NCI-H146 treated with DMSO at 0.1 percent for 48 hours (cell line): ENCODE data around the gene DRAXIN.

Source experiments
- DNase-seq: peaks from one replicate; lab custom pipeline; 2025; ENCODE audit not compliant: unreplicated experiment; lab: John Stamatoyannopoulos, UW

Gene DRAXIN

GRCh38 chr1:11707621-11708276, 16.2 kb downstream of the DRAXIN start:
- peak; percentile 14 for DNase-seq

DNA sequence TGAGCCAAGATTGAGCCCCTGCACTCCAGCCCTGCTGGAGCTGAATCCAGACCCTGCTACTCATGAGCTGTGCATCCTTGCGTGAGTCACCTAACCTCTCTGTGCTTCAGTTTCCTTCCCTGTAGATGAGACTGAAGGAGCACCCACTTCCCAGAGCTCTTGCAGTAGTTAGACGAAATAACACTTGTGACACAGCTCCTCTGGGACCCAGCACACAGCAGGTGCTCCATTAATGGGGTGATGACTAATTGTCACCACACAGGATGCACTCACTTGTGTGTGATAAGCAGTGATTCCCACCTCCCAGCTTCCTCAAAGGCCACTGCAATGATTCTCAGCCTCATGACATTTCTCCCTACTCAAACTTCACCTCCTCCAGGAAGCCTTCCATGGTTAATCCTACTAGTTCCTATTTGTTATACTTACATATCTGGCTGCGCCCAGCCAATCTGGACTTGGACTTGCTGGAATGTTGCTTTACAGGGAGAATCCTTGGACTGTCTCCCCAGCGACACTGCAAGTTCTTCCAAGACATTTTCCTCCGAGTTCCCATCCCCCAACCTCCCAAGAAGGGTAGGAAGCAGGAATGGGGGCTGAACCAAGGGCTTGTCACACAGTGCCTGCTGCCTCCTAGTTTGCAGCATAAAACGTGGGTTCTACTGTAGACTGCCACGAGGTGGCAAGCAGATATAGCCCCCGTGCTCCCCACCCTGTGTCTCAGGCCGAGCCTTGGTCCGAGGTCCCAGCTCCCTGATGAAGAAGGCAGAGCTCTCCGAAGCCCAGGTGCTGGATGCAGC, 17.2 kb downstream of the DRAXIN start:
- no peak for DNase-seq

DNA sequence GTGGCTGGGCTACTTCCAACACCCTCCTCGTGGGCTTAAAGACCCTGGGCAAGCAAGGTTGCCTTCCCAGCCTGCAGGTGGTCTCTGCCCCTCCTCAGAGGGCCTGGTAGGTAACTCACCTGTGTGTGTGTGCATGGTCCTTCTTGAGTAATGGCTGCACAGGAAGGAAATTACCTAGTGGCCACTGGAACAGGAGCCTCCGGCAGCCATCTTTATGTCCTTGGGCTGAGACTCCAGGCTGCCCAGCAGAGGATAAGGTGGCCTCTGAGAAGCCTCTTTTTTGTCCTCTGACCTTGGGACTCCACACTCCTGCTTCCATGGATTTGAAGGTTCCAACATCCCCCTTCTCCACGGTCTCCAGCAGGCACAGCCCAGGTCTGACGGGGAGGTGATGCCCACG, 20.0 kb downstream of the DRAXIN start:
- no peak for DNase-seq

- no peak for DNase-seq
Measured at GRCh38 chr1:11712285-11712684, 20.8 kb downstream of the DRAXIN start.

GRCh38 chr1:11713095-11713494, 21.6 kb downstream of the DRAXIN start:
- DNase-seq, result no peak

DNA sequence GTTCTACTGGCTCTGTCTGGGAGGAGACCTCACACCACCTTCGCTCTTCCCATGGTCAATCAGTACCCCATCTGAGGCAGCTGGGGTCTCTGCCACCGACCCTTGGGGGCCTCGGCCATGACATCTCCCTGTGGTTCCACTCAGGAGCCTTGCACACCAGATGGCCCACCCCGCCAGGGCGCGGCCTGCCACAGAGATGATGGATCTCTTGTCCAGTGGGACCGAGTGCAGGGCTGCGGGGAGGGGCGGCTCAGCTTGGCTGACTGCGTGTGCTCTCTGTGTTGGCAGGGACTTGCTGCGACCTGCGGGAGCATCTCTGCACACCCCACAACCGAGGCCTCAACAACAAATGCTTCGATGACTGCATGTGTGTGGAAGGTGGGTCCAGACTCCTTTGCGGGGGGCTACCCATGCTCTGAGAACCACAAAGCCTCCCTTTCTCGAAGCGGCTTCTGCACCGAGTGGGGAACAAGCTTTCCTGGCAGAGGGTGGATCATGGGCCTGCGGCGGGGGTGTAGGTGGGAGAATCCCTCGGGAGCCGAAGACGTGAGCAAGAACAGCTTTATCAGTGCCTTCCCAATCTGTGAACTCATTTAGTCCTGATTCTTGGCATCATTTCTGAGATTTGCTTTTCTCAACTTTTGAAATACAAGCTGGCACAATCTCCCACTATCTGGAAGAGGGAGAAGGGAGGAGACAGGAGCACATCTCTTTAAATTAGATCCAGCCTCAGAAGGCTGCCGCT, 23.5 kb downstream of the DRAXIN start:
- DNase-seq, result no peak

GRCh38 chr1:11719313-11720032, 28.0 kb downstream of the DRAXIN start:
- peak; percentile 34 for DNase-seq

GRCh38 chr1:11720033-11720376, 28.5 kb downstream of the DRAXIN start:
- no peak for DNase-seq

- DNase-seq, result no peak
Measured at GRCh38 chr1:11720525-11720924, 29.0 kb downstream of the DRAXIN start.

DNA sequence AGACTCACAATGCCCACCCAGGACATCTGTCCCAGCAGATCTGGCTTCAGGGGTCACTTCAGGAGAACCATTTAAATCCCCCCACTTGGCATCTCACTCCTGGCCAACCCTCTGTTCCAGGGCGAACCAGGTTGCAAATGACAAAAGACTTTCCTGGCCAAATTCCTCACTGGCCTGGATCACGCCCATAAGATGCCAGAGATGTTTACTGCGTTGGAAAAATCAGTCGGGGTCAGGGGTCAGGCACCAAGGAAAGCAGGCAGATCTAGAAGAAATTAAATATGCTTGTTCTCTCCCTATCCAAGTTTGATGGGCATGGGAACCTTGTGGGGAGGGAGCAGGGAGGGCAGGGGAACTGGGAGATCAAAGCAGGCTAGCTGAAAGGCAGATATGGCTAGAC, 29.8 kb downstream of the DRAXIN start:
- DNase-seq, result no peak

DNA sequence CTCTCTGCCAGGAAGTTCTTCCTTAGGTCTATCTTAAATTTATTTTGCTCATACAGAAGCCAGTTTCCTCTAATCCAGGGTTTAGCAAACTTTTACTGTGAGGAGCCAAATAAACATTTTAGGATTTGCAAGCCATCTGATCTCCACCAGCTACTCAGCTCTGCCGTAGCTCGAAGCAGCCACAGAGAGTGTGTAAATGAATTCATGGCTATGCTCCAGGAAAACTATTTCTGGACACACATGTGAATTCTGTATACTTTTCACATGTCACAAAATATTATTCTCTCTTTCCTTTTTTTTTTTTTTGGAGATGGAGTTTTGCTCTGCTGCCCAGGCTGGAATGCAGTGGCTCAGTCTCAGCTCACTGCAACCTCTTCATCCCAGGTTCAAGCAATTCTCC, 31.0 kb downstream of the DRAXIN start:
- DNase-seq, result no peak

GRCh38 chr1:11725616-11726015, 34.1 kb downstream of the DRAXIN start:
- DNase-seq, result peak; percentile 19

- no peak for DNase-seq
Measured at GRCh38 chr1:11727119-11727518, 35.6 kb downstream of the DRAXIN start.

GRCh38 chr1:11728126-11728806, 36.8 kb downstream of the DRAXIN start:
- no peak for DNase-seq

- DNase-seq, result no peak
Measured at GRCh38 chr1:11729155-11729497, 37.6 kb downstream of the DRAXIN start.

DNA sequence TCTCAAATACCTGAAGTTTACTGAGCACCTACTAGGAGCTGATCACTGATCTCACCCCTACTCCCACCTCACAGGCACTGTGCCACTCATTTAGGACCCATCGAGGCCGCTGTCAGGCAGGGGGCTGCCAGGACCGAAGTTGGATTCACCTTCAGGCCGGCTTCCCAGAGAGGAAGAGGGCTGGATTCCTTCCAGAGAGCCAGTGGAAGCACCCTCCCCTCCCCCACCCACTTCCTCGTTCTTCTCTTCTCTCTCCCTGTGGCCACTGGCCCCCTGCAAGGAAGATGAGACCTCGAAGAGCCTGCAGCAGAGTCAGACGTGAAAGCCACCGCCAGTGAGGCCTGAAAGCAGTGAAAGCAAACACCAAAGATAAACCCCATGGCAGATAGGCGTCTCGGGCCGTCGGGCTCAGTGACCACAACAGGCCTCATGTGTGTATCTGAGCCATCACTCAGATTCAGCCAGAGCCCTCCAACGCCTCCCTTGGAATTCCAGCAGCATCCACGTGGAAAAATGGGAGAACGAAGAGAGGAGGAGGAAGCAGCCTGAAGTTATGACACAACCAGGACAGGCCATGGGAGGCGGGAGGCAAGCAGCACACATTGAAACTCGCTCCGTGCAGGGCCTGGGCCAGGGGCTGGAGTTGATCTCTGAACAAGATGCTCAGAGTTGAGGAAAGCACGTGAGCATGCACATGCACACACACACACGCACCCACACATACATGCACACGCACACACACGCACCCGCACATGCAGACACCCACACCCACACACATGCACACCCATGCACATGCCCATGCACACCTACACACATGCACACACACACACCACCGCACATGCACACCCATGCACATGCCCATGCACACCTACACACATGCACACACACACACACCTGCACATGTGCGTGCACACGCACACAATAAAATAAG, 38.3 kb downstream of the DRAXIN start:
- no peak for DNase-seq

- DNase-seq, result no peak
Measured at GRCh38 chr1:11730429-11730891, 39.0 kb downstream of the DRAXIN start.

DNA sequence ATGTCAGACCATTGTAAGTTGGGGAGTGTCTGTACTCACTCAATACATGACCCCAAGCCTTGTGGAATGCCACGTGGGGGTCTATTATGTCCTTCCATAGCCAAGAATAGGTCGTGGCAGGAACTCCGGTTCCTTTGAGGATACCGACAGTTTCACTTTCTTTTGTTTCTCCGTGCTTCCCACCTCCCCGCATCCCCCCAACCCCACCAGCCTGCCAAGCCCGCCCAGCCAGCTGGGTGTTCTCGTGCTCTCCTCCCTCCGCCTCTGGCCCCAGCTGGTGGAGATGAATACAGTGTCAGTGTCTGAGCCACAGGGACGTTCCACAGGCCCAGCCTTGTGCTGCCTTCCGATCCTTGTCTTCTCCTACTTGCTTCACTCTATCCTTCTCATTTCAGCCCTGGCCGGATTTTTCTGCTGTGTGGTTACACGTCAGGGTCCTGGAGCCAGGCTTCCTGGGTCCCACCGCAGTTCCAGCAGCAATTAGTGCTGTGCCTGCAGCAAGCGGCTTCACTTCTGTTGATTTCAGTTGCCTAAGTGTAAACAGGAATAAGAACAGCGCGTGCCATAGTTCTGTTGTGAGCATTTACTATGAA, 40.3 kb downstream of the DRAXIN start:
- DNase-seq, result no peak

DNA sequence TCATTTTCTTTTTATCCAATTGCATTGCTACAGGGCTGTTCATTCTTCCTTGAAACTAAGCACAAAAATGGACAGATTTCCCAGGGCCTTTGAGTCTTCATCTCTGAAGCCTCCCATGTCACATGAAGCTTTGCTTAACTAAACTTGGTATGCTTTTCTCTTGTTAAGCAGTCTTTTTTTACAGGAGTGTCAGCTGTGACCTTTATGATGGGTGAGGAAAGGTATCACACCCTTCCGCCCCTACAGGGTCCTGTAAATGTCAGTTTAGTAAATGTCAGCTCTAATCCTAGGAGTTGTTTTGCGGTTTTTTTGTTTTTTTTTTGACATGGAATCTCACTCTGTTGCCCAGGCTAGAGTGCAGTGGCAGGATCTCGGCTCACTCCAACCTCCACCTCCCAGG, 41.8 kb downstream of the DRAXIN start:
- DNase-seq, result no peak

GRCh38 chr1:11735531-11735853, 44.0 kb downstream of the DRAXIN start:
- no peak for DNase-seq
